Measurements from ENCODE around the gene PDS5B.

Gene PDS5B

DNA sequence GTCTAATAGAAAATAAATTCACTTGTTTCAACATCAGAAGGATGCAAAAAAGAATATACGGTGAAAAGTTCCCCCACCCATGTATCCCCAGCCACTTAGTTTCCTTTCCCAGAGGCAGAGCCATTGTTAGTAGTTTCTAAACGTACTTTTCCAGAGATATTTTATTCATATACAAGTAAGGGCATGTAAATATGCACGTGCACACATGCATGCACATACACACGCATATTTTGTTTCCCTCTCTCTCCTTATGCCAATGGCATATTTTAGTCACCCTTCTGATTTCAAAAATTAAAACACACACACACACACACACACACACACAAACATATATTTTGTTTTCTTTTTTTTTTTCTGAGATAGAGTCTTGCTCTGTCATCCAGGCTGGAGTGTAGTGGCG is 147.4 kb downstream of the PDS5B start:
- DNase-seq: no peak

DNA sequence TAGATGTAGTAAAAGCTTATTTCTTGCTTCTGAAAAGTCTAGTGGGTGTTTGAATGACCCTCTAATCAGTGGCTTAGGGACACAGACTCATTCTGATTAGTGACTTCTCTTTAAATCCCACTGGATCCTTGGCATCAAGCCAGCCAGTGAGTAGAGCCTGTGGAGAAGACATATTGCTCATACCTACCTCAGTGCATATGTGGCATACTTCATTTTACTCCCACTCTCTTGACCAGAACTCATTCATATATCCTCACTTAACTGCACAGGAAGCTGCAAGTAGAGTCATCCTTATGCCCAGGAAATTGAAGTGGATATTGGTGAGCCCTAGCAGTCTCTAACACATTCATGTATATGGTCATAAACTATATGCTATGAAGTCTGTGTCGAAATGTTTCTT is 148.3 kb downstream of the PDS5B start:
- DNase-seq: peak in 1 of 2 donors; percentile 2

DNA sequence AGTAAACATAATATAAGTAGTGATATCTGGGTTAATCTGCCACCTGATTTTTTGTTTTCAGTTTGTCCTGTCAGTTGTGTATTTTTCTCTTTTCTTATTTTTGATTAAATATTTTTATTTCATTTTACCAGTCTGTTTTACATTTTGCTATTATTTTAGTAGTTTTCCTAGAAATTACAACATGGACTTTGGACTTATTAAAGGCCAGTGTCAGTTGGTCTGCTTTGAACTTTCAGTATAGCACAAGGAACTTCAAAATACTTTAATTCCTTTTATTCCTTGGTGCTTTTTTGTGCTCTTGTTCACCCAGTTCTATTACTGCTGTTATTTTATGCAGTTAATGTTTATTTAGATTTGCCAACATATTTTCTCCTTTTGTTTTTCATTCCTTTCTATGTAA is 149.6 kb downstream of the PDS5B start:
- DNase-seq: no peak

DNA sequence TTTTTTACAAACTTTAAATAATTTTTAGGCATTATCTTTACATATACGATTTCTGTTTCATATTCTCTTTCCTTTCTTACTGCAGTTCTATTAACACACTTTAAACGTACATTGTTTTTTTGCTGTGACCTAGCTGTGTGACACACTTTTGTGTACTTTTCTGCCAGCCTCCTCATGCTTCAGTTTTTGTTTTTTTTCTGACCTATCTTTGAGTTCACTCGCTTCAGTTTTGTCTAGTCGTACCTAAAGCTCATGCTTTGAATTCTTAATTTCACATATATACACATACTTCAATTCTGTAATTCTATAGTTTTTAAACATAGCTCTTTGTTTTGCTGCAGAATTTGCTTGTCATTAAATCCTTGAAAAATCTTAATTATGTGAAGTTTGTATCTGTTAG is 150.4 kb downstream of the PDS5B start:
- no peak for DNase-seq

DNA sequence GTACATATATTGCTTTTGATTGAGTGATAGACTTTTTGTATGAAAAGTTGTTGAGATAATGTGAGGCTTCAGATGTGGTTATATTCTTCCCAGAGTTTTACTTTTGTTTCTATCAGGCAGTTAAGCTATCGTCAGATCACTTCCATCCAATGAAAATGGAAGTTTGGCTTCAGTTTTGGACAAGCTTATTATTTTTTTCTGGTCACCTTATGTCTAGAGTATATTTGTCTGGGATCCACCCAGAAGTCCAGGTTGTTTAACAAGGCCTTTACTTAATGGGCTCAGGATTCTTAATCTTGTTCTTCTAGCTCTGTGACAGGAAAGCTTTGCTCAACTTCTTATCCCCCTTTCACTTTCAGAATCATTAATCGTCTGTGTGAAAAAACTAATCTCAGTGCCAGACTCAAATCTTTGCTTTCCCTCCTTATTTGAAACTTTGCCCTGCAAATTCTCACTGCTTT is 150.9 kb downstream of the PDS5B start:
- no peak for DNase-seq

DNA sequence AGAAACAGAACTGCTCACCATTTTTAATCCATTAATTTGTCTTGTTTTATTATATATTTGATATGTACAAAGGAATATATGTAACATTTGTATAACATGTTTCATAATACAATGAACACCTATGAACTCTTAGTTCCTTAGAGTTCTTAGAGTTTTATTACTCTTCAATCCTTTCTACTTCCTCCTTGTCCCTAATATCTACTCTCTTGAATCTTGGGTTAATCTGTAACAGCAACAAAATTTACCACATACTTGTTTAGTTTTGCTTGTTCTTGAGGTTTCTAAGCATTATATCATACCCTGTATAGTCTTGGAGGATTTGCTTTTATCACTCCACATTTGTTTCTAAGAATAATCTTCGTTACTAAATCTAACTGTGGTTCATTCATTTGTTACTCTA is 151.4 kb downstream of the PDS5B start:
- DNase-seq: no peak

DNA sequence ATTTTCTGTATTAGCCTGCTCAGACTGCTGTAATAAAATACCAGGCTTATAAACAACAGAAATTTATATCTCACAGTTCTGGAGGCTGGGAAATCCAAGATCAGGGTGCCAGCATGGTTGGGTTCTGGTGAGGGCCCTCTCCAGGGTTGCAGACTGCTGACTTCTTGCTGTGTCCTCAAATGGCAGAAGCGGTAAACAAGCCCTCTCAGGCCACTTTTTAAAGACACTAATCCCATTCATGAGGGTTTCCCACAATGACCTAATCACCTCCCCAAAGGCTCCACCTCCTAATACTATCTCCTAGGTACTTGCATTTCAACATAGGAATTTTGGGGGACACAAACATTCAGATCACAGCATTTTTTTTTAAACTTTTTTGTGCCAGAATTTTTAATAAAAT is 159.3 kb downstream of the PDS5B start:
- no peak for DNase-seq

DNA sequence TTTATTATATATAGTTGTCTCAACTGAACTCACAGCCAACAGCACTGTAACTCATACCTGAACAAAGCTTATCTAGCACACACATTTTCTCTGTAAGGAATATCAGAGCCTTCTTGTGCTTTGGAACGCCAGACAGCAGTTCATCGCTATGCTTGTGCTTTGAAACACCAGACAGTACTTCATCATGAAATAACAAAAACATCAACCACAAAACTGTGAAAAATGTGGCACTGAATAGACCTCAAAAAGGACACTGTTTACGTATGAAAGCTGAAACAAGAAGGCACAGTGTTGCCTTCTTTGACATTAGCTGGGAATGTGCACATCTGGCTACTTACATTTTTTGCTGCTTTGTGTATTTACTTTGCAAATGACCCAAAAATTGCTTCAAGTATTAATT is 160.2 kb downstream of the PDS5B start:
- DNase-seq: no peak

DNA sequence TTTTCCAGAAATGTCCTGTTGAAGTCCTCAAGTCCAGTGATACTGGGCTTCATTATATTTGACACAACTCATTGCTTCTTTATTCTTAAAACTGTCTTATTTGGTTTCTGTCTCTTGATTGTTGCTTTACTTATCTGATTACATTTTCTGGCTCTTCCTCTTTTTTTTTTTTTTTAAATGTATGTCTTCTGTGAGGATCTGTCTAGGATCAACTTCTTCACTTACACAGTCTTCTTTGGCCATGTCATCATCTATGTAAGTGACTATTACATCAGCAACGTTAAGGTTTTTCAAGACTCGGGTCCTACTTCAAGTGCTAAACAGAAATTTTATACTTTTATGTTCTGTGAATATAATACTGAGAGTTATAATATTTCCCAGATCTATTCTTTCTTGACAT is 162.1 kb downstream of the PDS5B start:
- DNase-seq: no peak

DNA sequence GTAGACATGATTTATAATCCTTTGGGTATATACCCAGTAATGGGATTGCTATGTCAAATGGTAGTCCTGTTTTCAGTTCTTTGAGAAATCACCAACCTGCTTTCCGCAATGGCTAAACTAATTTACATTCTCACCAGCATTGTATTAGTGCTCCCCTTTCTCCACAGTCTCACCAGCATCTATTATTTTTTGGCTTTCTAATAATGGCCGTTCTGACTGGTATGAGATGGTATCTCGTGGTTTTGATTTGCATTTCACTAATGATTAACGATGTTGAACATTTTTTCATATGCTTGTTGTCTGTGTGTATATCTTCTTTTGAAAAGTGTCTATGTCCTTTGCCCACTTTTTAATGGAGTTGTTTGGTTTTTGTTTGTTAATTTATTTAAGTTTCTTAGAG is 165.1 kb downstream of the PDS5B start:
- no peak for DNase-seq

DNA sequence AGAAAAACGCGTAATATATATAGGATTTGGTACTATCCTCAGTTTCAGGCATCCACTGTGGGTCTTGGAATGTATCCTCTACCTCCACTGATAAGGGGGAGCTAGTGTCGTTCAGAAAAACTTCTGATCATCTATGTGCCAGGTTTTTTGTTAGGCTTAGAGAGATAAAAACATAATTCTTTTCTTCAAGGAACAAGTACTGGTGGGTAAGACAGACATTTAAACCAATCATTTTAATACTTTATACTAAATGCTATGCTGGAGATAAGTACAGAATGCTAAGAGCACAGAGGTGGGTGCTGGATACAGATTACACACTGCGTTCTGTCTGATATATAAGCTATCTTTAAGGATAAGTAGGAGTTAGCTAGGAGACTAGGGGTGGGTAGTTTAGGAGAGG is 166.1 kb downstream of the PDS5B start:
- no peak for DNase-seq

DNA sequence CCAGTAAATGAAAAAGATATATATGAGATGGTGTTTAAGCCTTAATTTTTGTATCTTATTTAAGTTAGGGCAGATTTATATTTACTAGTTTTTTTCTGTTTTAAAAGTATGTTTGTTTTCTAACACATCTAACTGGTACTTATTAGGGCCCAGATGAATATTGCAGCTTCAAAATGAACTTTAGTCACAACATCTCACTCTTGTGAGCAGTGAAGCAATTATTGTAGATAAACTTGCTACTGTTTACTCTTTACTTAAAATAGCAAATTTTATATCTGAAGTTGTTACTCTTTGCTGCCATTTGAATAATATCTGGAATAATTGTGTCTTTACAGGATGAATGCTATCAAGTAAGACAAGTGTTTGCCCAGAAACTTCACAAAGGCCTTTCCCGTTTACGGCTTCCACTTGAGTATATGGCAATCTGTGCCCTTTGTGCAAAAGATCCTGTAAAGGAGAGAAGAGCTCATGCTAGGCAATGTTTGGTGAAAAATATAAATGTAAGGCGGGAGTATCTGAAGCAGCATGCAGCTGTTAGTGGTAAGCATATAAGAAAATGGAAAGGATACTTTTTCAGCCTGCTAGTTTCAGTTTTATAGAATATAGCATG is 166.8 kb downstream of the PDS5B start:
- DNase-seq: no peak

DNA sequence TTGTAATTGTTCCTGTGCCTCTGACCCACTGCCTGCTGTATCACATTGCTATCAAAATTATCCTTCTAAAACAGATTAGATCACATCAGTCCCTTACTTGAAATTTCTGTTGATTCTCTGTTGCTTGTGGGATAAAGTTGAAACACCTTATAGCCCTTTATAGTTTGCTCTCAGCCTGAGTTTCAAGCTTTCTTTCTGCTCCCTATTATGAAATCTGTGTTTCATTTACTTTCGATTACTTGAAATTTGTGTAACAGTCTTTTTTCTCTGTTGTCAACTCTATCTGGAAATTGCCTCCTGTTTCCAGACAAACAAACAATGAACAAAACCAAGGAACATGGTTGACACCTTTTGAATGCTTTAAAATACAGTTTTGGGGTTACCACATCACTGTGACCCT is 167.9 kb downstream of the PDS5B start:
- no peak for DNase-seq

DNA sequence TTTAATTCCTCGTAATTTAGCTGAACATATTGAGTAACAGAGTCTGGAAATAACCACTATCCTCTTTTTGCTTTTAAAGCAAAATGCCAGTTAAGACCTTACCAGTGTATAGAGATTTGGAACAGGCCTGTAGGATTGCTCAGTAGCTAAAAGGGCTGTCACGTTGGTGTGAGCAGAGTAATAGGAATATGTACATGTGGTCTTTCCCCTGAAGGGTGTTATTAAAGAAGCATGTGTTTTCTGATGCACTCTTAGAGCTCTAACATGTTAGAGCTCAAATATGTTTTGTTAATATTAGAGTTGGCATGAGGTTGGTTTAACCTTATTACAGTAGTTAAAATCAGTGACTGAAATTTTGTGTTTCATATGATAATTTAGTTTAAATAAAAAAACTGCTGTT is 172.9 kb downstream of the PDS5B start:
- DNase-seq: no peak

DNA sequence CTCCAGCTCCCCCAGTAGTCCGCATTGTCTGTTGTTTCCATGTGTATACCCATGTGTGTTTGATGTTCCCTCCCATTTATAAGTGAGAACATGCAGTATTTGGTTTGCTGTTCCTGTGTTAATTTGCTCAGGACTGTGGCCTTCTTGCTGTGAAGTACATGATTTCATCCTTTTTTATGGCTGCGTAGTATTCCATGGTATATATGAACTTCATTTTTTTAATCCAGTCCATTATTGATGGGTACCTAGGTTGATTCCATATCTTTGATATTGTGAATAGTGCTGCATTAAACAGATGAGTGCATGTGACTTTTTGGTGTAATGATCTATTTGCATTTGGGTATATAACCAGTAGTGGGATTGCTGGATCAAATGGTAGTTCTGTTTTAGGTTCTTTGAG is 175.2 kb downstream of the PDS5B start:
- DNase-seq: no peak

DNA sequence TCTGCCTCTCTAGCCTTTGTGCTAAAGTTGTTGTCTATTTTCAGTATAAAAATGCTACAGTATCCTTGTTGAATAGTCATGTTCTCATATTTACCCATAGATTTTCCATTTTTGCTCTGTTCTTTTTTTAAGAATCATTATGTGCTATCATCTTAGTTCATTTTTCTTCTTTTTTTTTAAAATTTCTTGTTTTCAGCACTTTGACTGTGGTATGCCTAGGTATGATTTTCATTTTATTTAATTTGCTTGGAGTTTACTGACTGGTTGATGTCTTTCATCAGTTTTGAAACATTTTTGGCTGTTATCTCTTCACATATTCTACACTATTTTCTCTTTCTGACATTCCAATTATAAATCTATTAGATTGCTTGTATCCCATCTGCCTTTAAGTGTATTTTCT is 192.9 kb downstream of the PDS5B start:
- no peak for DNase-seq

DNA sequence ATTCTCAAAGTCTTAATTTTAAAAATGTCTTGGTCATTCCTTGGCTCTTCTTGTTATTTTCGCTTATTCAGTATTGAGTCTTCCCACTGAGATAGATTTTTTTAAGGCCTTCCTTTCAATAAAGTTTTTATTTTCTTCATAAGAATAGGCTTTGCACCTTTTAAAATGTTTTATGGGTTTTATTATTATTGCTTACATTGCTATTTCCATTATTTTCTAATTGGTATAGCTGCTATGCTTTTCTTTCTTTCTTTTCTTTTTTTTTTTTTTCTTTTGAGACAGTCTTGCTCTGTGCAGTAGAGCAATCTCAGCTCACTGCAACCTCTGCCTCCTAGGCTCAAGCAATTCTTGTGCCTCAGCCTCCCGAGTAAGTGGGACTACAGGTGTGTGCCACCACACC is 195.7 kb downstream of the PDS5B start:
- no peak for DNase-seq

DNA sequence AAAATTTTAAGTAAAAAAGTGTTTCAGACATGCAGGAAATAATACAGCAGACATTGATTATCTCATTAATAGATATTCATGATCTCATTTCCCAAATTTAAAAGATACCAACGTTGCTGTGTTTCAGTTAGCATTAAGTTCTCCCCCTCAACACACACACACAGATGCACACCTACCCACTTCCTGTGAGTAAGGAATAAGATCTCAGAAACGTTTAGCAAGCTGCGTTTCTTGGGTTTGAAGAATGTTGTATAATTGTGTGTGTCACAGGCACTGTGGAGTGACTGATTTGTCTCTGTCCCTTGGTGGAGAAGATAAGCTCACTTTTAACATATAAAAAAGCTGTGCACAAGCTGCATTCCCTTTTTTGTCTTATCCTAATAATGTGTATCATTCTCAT is 196.8 kb downstream of the PDS5B start:
- DNase-seq: no peak

DNA sequence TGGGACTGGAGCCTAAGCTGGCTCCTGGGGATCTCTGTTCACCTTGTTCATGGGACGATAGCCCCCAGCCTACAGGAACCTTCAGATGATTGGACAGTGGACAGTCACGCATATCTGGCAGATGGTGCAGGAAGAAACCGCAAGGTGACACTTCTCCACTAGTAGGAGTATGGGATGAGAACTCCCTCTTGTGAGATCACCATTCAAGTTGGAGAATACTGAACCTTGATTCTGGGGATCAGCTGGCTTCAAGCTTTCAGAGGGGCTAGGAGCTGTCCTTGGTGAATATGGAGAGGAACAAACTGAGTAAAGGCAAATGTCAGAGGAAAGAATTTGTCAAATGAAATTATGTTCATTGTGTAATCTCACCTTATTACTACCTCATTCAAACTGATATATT is 204.5 kb downstream of the PDS5B start:
- DNase-seq: no peak

DNA sequence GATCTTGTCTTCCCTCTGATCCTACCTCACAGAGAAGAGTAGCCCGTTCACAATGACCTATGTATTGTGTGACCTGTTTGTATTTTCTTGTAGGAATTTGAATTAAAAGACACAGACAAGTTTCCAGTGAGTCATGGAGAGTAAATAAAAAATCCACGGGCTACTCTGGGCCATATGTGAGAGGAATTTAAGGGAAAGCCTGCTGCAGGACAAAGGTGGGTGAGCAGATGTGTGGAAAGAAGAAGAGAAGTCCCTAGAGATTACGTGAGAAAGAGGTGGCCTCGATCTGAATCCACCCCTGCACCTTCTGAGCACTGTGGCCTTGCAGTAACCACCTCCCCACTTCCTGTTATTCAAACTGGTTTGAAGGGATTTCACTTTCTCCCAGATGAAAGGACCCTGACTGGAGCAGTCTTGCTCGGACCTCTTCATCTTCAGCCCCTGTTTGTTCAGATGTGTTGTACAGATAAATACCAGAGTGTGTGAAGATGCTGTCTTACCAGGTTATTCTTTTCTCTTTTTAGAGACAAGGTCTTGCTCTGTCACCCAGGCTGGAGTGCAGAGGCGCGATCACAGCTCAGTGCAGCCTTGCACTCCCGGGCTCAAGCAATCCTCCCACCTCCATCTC is 205.4 kb downstream of the PDS5B start:
- DNase-seq: no peak

DNA sequence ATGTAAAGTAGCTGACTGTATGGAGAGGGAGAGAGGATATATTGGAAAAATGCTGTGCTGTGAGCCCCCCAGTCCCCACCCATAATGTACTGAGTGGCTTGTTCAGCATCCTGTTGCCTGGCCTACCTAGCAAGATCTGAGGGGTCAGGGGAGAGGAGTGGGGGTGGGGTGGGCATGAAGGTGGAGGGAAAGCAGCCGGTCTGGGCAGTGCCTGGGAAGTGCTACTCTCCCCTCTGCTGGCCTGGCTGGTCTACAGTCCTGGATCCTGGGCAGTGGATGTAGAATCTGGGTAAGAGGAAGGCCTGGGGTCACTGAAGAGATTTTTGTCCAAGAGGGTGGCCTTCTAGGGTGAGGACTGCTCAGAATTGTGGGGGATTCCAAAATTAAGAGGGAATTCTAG is 210.5 kb downstream of the PDS5B start:
- no peak for DNase-seq

DNA sequence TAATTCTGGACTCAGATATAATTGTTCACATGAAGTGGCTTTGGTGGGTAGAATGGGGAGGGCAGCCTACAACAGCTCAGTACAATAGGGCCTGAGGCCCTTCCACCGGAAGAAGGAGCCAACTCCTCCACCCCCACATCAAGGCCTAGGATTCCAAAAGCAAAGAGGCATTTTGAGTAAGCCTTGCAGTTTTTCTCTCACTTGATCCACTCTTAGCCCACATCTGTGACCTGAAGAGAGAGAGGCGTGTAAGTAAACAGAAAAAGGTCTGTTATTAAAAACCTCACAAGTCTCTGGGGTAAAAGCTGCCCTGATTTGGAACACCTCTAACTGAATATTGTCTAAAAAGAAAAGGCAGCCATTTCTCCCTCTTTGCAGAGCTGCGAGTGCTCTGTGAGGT is 215.9 kb downstream of the PDS5B start:
- no peak for DNase-seq

DNA sequence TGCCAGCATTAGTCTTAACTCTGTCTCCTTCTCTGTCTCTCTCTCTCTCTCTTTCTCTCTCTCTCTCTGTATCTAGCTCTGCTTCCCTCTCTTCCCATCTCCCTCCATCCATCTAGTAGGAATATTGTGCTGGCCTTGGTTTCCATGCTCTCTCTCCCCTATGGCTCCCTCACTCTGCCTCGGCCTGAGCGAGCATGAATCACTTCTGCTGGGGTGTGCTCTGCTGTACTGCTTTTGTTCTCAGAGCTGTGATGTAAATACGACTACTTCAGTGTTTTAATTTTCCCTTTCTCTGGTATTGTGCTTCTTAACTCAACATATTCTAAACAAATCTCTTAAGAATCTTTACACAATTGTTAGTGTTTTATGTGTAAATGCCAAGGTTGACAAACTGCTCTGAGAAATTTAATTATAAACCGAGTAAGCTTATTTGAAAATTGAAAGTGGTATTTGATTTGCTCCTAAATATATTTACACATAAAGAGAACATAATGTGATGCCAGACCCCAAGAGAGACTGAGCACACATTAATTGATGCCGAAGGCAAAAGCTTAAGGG is 218.5 kb downstream of the PDS5B start:
- DNase-seq: no peak

DNA sequence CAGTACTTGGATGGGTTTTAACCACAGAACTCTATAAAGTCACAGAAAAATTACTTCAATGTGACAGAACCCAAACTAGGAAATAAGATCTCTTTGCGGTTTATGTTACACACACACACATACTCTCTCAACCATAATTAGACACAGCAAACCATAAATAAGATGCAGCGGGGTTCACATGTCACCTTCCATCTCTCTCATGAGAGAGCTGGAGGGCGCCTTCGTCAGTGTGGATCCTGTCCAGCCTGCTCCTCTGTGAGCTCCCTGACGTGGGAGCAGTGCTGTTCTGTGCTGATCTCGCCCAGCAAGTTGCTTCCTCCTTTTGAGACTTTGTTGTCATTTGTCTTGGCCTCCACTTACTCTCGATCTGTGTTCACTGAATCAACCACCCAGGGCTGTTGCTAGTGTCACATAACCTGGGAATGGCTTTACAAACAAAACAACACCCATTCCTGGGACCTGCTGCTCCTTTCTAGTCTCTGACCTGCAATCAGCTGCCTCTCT is 225.1 kb downstream of the PDS5B start:
- DNase-seq: no peak

Measured in stimulated activated CD4-positive, alpha-beta T cell treated with anti-CD3 and anti-CD28 coated beads, Interleukin-2, amount 100 ng/mL, for 48 hours (primary cell).